Nephron (organoid): ENCODE data around the gene MAD1L1.

Experiments
- H3K27ac Mint-ChIP-seq, 3 experiments: 2 replicates each; pipeline ENCODE4 v1.8.0; 2020; ENCODE audit warnings: mixed read lengths in 3 of 3, mild to moderate bottlenecking in 2 of 3, moderate library complexity in 1 of 3
- H3K27me3 Mint-ChIP-seq: 2 replicates; pipeline ENCODE4 v1.8.0; 2021; ENCODE audit warnings: low read depth, mild to moderate bottlenecking, moderate library complexity, mixed read lengths
- H3K36me3 Mint-ChIP-seq: 2 replicates; pipeline ENCODE4 v1.8.0; 2020; ENCODE audit warnings: low read depth, mixed read lengths
- H3K4me1 Mint-ChIP-seq: 2 replicates; pipeline ENCODE4 v1.8.0; 2020; ENCODE audit warnings: mixed read lengths
- H3K4me3 Mint-ChIP-seq, 3 experiments: 2 replicates each; pipeline ENCODE4 v1.8.0; 2020; ENCODE audit warnings: mild to moderate bottlenecking in 3 of 3, mixed read lengths in 3 of 3, moderate library complexity in 2 of 3
- H3K9me3 Mint-ChIP-seq: 2 replicates; pipeline ENCODE4 v1.8.0; 2020; ENCODE audit warnings: mixed read lengths
- TF ChIP-seq, protein P1 (sequence below), 3 experiments: fragments of 200-600 bp; sonication (generic); IDR thresholded peaks; one replicate each; pipeline ENCODE4 v1.5.0; 2021; ENCODE audit warnings: antibody characterized with exemption in 3 of 3; ENCODE audit not compliant: unreplicated experiment in 3 of 3

MAD1L1 gene

DNA sequence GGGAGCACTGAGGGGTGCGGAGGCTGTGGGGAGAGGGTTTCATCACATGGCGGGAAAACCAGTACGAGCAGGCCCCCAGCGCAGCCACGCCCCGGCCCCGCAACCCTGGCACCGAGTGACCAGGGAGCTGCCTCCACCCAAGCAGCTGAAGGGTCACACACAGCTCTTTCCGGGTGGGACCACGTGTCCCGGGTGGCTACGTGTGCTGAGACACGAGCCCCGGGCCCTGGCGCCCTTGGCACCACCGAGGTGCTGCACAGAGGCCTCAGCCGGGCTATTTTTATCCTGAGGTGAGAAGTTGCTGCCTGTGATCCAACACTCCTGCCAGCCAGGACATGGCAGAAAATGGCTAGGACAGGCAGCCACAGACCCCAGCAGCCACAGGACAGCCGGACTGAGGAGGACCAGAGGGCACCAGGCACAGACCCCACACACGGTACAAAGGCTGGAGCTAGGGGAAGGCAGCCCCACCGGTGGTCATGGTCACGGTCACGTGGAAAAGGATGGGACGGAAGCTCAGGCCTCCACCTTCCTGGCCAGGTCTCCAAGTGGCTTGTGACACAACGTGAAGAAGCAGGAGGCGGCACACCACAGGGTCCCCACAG lies 223.7 kb downstream of the MAD1L1 start:
- H3K27me3 Mint-ChIP-seq, result peaks cover 5% of the 10 kb centered on the region
- H3K4me3 Mint-ChIP-seq, result no peak overlapping the region
- TF ChIP-seq, protein P1, sequence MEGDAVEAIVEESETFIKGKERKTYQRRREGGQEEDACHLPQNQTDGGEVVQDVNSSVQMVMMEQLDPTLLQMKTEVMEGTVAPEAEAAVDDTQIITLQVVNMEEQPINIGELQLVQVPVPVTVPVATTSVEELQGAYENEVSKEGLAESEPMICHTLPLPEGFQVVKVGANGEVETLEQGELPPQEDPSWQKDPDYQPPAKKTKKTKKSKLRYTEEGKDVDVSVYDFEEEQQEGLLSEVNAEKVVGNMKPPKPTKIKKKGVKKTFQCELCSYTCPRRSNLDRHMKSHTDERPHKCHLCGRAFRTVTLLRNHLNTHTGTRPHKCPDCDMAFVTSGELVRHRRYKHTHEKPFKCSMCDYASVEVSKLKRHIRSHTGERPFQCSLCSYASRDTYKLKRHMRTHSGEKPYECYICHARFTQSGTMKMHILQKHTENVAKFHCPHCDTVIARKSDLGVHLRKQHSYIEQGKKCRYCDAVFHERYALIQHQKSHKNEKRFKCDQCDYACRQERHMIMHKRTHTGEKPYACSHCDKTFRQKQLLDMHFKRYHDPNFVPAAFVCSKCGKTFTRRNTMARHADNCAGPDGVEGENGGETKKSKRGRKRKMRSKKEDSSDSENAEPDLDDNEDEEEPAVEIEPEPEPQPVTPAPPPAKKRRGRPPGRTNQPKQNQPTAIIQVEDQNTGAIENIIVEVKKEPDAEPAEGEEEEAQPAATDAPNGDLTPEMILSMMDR (IDR thresholded peaks at IDR 0.05; ENCODE audit: unreplicated experiment in 3 of 3), result no peak

GRCh38 chr7:2008101-2008935 lies 224.4 kb downstream of the MAD1L1 start:
- Mint-ChIP-seq H3K36me3 (peaks cover 4% of the 10 kb centered on the region), H3K27me3 (peaks cover 5% of the 10 kb centered on the region), H3K9me3 (no peaks in the 10 kb centered on the region), H3K4me1 (peaks cover 34% of the 10 kb centered on the region), H3K27ac (peak overlapping the region in 2 of 3 experiments; percentile 40 to 60), H3K4me3 (no peak overlapping the region)
- TF ChIP-seq, protein P1 (IDR thresholded peaks at IDR 0.05; ENCODE audit: unreplicated experiment in 3 of 3), result no peak

More for the DNA sequence above, 223.7 kb downstream of the MAD1L1 start:
- peaks cover 36% of the 10 kb centered on the region for H3K4me1 Mint-ChIP-seq
- no peak overlapping the region for H3K27ac Mint-ChIP-seq
- H3K9me3 Mint-ChIP-seq, result no peaks in the 10 kb centered on the region
- peaks cover 4% of the 10 kb centered on the region for H3K36me3 Mint-ChIP-seq

- H3K27ac Mint-ChIP-seq, result peak overlapping the region in 2 of 3 experiments; percentile 40 to 60
- peaks cover 4% of the 10 kb centered on the region for H3K36me3 Mint-ChIP-seq
- H3K4me3 Mint-ChIP-seq, result no peak overlapping the region
- no peaks in the 10 kb centered on the region for H3K9me3 Mint-ChIP-seq
- peaks cover 5% of the 10 kb centered on the region for H3K27me3 Mint-ChIP-seq
- TF ChIP-seq, protein P1 (IDR thresholded peaks at IDR 0.05; ENCODE audit: unreplicated experiment in 3 of 3), result no peak
- peaks cover 27% of the 10 kb centered on the region for H3K4me1 Mint-ChIP-seq
These were observed 225.2 kb downstream of the MAD1L1 start for GRCh38 chr7:2007551-2007950.

GRCh38 chr7:2006921-2007381 lies 225.8 kb downstream of the MAD1L1 start:
- peaks cover 21% of the 10 kb centered on the region for H3K4me1 Mint-ChIP-seq
- H3K4me3 Mint-ChIP-seq, result no peak overlapping the region
- TF ChIP-seq, protein P1 (IDR thresholded peaks at IDR 0.05; ENCODE audit: unreplicated experiment in 3 of 3), result no peak
- H3K9me3 Mint-ChIP-seq, result no peaks in the 10 kb centered on the region
- no peak overlapping the region for H3K27ac Mint-ChIP-seq
- H3K36me3 Mint-ChIP-seq, result no peaks in the 10 kb centered on the region
- peaks cover 5% of the 10 kb centered on the region for H3K27me3 Mint-ChIP-seq

- H3K27me3 Mint-ChIP-seq, result peaks cover 5% of the 10 kb centered on the region
- H3K9me3 Mint-ChIP-seq, result no peaks in the 10 kb centered on the region
- H3K36me3 Mint-ChIP-seq, result no peaks in the 10 kb centered on the region
- H3K4me1 Mint-ChIP-seq, result peaks cover 20% of the 10 kb centered on the region
- TF ChIP-seq, protein P1 (IDR thresholded peaks at IDR 0.05; ENCODE audit: unreplicated experiment in 3 of 3), result no peak
- peak overlapping the region; percentile 10 to 59 (median 35) for H3K27ac Mint-ChIP-seq
- H3K4me3 Mint-ChIP-seq, result no peak overlapping the region
These were observed 226.4 kb downstream of the MAD1L1 start for GRCh38 chr7:2006231-2006771.
